Mesenteric fat pad (tissue), 1 donor: ENCODE results near the gene PLA2G4E. TPM values are rescaled to one million over a fixed set of nuclear protein-coding genes. Genes with fewer than 3 reads are reported as not detected.

Experiments
- DNase-seq: peaks from one replicate; pipeline ENCODE4 v3.0.0-alpha.2; 2020; ENCODE audit warnings: low spot score
- long read RNA-seq: library from polyadenylated mRNA; unstranded; transcript quantifications from one replicate; pipeline ENCODE4 v2.0.0, GENCODE V29; 2020
- total RNA-seq: library from RNA; stranded (reverse); fragmentation: NEBNext Ultra II Directional; extraction: Animal tissue kit (Norgen Biotek cat#: 25700); gene quantifications from one replicate; pipeline ENCODE4 v1.2.1, GENCODE V29; 2021
- donor health status: DM: yes; HTN: yes; CAD: no.

Gene PLA2G4E
- not detected for total RNA-seq
- long read RNA-seq: 0 reads

GRCh38 chr15:42020713-42021273 lies at the start of gene PLA2G4E:
TSS of gene PLA2G4E (minus strand) at chr15:42021042. CDS start at chr15:42021030, 12 bp downstream.
- DNase-seq: no peak

- no peak for DNase-seq
These were observed 49.6 kb upstream of the PLA2G4E start for GRCh38 chr15:42070279-42070975.

- DNase-seq: no peak
These were observed 48.8 kb upstream of the PLA2G4E start for GRCh38 chr15:42069496-42070278.

- DNase-seq: peak; percentile 35
These were observed 48.2 kb upstream of the PLA2G4E start for GRCh38 chr15:42069025-42069424.

GRCh38 chr15:42068601-42069000 lies 47.8 kb upstream of the PLA2G4E start:
- DNase-seq: peak; percentile 74

- no peak for DNase-seq
These were observed 46.0 kb upstream of the PLA2G4E start for GRCh38 chr15:42066764-42067415.

- no peak for DNase-seq
These were observed 44.6 kb upstream of the PLA2G4E start for GRCh38 chr15:42065468-42065867.

- peak; percentile 53 for DNase-seq
These were observed 44.2 kb upstream of the PLA2G4E start for GRCh38 chr15:42065033-42065432.

- no peak for DNase-seq
These were observed 43.4 kb upstream of the PLA2G4E start for GRCh38 chr15:42064271-42064670.

GRCh38 chr15:42063122-42063848 lies 42.4 kb upstream of the PLA2G4E start:
- DNase-seq: no peak

GRCh38 chr15:42062284-42062806 lies 41.5 kb upstream of the PLA2G4E start:
- DNase-seq: peak; percentile 51

- peak; percentile 67 for DNase-seq
These were observed 40.0 kb upstream of the PLA2G4E start for GRCh38 chr15:42060797-42061196.

GRCh38 chr15:42060477-42060763 lies 39.6 kb upstream of the PLA2G4E start:
- peak; percentile 55 for DNase-seq

- DNase-seq: peak; percentile 67
These were observed 39.0 kb upstream of the PLA2G4E start for GRCh38 chr15:42059661-42060476.

GRCh38 chr15:42058791-42059190 lies 37.9 kb upstream of the PLA2G4E start:
- no peak for DNase-seq

- no peak for DNase-seq
These were observed 37.2 kb upstream of the PLA2G4E start for GRCh38 chr15:42057799-42058646.

GRCh38 chr15:42056934-42057798 lies 36.3 kb upstream of the PLA2G4E start:
- DNase-seq: peak; percentile 89

GRCh38 chr15:42053914-42054313 lies 33.1 kb upstream of the PLA2G4E start:
- peak; percentile 41 for DNase-seq
